Measurements from ENCODE around the gene CDC42BPB.

CDC42BPB gene, protein sequence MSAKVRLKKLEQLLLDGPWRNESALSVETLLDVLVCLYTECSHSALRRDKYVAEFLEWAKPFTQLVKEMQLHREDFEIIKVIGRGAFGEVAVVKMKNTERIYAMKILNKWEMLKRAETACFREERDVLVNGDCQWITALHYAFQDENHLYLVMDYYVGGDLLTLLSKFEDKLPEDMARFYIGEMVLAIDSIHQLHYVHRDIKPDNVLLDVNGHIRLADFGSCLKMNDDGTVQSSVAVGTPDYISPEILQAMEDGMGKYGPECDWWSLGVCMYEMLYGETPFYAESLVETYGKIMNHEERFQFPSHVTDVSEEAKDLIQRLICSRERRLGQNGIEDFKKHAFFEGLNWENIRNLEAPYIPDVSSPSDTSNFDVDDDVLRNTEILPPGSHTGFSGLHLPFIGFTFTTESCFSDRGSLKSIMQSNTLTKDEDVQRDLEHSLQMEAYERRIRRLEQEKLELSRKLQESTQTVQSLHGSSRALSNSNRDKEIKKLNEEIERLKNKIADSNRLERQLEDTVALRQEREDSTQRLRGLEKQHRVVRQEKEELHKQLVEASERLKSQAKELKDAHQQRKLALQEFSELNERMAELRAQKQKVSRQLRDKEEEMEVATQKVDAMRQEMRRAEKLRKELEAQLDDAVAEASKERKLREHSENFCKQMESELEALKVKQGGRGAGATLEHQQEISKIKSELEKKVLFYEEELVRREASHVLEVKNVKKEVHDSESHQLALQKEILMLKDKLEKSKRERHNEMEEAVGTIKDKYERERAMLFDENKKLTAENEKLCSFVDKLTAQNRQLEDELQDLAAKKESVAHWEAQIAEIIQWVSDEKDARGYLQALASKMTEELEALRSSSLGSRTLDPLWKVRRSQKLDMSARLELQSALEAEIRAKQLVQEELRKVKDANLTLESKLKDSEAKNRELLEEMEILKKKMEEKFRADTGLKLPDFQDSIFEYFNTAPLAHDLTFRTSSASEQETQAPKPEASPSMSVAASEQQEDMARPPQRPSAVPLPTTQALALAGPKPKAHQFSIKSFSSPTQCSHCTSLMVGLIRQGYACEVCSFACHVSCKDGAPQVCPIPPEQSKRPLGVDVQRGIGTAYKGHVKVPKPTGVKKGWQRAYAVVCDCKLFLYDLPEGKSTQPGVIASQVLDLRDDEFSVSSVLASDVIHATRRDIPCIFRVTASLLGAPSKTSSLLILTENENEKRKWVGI (N-terminal part only)

DNA sequence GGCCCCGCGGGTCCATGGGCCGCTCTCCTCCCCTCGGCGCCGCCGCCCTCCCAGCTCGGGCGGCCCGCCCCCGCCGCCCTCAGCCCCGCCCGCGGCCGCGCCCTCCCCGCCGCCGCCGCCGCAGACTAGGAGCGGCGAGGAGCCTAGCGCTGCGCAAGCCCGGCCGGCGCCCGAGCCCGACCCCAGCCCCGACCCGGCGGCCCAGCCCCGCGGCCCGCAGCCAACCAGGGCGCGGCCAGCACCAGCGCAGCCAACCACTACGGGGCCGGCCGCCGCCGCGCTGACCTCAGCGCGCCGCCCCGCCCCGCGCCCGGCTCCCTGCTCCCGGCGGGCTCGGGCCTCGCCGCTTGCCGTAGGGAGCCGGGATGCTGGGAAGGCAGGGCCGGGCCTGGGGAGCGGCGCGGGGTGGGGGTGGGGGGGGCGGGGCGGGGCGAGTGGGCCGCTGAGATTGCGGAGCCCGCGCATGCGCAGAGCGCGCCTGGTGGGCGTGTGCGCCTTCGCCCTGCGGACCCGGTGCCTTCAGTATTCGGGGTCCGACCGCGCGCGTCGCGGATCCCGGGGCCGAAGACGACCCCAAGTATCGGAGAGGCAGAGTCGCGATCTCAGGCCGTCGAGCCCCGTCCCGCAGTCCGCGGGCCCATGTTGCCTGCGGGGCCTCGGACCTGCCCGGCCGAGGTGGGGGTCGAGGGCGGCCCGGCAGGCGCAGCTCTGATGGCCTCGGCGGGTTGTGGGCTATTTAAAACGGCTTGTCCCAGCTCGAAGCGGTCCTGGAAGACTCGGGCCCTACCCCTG lies at the start of gene CDC42BPB:
CDC42BPB (minus strand) TSS at position 178 of the 792 bp plus-strand sequence. CDS start 376 bp downstream, outside the sequence.
- no peaks in the 10 kb centered on the region for H3K4me1 Mint-ChIP-seq (ENCODE audit: low read depth)
- H3K27ac Mint-ChIP-seq = no peak within 1 kb of the TSS
- H3K36me3 Mint-ChIP-seq (ENCODE audit: low read depth) = no peaks in the 10 kb centered on the region
- peaks cover 57% of the 10 kb centered on the region for H3K27me3 Mint-ChIP-seq (ENCODE audit: low read depth)
- DNase-seq (ENCODE audit: low spot score) = peak; percentile 51
- peak within 1 kb of the TSS; percentile 42 for H3K4me3 Mint-ChIP-seq
- no peaks in the 10 kb centered on the region for H3K9me3 Mint-ChIP-seq

DNA sequence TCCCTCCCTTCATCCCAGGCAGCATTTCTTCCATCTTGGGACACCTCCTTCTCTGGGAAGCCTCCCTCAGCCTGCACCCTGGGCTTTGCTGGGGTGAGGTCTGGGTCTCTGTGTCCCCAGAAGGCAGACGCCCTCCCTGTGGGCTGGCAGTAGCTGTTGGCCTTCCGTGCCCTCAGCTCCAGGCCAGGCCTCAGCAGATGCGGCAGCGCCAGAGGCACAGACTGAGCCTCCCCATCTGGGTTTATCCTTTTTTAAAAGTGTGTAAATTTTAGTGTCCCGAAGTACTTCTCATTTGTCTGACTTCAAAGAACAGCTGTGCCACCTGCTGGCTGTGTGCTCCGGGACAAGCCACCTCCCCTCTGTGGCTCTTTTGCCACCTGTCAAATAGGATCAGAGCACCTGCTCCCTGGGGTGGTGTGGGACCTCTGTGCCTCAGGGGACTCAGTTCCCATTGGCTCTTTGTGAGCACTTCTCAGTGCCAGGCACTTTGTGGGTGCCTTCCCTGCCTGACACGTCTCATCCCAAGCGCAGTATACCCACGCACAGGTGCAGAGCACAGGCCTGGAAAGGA lies 48.3 kb upstream of the CDC42BPB start:
- H3K36me3 Mint-ChIP-seq (ENCODE audit: low read depth) = no peaks in the 10 kb centered on the region
- DNase-seq (ENCODE audit: low spot score) = no peak
- H3K27ac Mint-ChIP-seq = no peak overlapping the region
- H3K9me3 Mint-ChIP-seq = no peaks in the 10 kb centered on the region
- peaks cover 4% of the 10 kb centered on the region for H3K4me1 Mint-ChIP-seq (ENCODE audit: low read depth)
- no peak overlapping the region for H3K4me3 Mint-ChIP-seq
- H3K27me3 Mint-ChIP-seq (ENCODE audit: low read depth) = peaks cover 34% of the 10 kb centered on the region

- H3K36me3 Mint-ChIP-seq (ENCODE audit: low read depth) = no peaks in the 10 kb centered on the region
- no peak overlapping the region for H3K27ac Mint-ChIP-seq
- peak; percentile 53 for DNase-seq (ENCODE audit: low spot score)
- no peaks in the 10 kb centered on the region for H3K9me3 Mint-ChIP-seq
- H3K4me1 Mint-ChIP-seq (ENCODE audit: low read depth) = peaks cover 4% of the 10 kb centered on the region
- peaks cover 33% of the 10 kb centered on the region for H3K27me3 Mint-ChIP-seq (ENCODE audit: low read depth)
- no peak overlapping the region for H3K4me3 Mint-ChIP-seq
Observed at GRCh38 chr14:103104654-103105452, 47.5 kb upstream of the CDC42BPB start.

- H3K36me3 Mint-ChIP-seq (ENCODE audit: low read depth) = no peaks in the 10 kb centered on the region
- H3K27ac Mint-ChIP-seq = no peak overlapping the region
- no peak overlapping the region for H3K4me3 Mint-ChIP-seq
- H3K4me1 Mint-ChIP-seq (ENCODE audit: low read depth) = peaks cover 4% of the 10 kb centered on the region
- H3K9me3 Mint-ChIP-seq = no peaks in the 10 kb centered on the region
- no peak for DNase-seq (ENCODE audit: low spot score)
- H3K27me3 Mint-ChIP-seq (ENCODE audit: low read depth) = peaks cover 33% of the 10 kb centered on the region
Observed at GRCh38 chr14:103104389-103104653, 47.0 kb upstream of the CDC42BPB start.

DNA sequence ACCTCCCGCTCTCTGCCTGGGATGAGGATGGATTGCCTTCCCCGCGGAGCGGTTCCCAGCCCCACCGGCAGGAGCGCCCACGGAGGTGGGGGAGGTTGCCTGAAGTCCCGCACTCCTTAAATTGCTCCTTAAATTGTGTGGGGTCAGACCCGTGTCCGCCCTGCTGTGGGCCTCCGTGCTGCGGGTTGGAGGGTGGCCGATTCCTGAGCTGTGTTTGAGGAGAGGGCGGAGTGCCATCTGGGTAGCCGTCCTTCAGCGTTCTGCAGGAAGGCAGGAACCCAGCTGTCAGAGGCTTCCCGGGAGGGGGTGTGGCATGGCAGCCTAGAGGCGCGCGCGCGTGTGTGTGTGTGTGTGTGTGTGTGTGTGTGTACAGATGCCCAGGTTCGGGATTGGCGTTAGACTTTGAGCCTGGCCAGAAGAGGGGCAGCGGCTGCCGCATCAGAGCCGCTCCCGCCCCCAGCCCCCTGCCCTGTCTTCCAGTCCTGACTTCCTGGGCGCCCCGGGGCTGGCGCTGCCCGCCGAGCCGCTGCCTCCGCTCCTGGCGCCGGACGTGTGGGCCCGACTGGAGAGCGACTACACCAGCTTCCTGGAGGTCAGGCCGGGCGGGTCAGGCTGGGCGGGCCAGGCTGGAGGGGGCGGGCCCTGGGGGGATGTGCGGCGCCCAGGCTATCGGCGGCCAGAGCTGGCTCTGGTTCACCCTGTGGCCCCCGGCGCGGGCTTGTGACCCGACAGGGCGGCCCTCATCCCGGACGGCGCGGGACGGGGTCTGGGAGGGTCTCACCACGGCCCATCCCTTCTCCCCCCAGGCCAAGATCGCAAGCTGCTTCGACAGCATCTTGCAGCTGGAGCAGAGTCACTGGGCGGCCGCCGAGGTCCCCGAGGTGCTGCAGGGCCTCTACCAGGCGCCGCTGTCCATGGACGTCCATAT lies 46.4 kb upstream of the CDC42BPB start:
- Mint-ChIP-seq H3K4me3 (no peak overlapping the region), H3K4me1 (ENCODE audit: low read depth) (peaks cover 4% of the 10 kb centered on the region), H3K27ac (no peak overlapping the region), H3K9me3 (no peaks in the 10 kb centered on the region), H3K27me3 (ENCODE audit: low read depth) (peaks cover 33% of the 10 kb centered on the region), H3K36me3 (ENCODE audit: low read depth) (no peaks in the 10 kb centered on the region)
- no peak for DNase-seq (ENCODE audit: low spot score)

DNA sequence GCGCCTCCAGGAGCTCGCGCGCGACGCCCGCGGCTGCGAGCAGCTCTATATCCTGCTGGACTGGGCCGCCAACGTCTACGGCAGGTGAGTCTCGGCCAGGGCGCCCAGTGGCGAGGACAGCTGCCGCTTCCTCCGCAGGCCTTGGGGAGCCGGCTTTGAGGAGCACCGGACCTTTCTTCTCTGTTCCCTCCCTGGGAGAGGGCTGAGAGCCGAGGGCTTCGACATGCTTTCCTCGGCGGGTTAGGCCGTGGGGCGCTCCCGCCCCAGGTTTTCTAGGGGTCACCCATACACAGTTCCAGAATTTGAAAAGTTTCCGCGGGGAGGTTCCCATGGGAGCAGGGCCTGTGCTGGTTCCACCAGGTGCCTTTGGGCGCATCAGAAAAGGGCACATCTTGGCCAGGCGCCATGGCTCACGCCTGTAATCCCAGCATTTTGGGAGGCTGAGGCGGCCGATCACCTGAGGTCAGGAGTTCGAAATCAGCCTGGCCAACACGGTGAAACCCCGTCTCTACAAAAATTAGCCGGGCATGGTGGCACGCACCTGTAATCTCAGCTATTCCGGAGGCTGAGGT lies 45.4 kb upstream of the CDC42BPB start:
- Mint-ChIP-seq H3K9me3 (no peaks in the 10 kb centered on the region), H3K27ac (no peak overlapping the region), H3K4me3 (no peak overlapping the region), H3K4me1 (ENCODE audit: low read depth) (peaks cover 4% of the 10 kb centered on the region), H3K36me3 (ENCODE audit: low read depth) (no peaks in the 10 kb centered on the region), H3K27me3 (ENCODE audit: low read depth) (peaks cover 33% of the 10 kb centered on the region)
- DNase-seq (ENCODE audit: low spot score) = no peak

DNA sequence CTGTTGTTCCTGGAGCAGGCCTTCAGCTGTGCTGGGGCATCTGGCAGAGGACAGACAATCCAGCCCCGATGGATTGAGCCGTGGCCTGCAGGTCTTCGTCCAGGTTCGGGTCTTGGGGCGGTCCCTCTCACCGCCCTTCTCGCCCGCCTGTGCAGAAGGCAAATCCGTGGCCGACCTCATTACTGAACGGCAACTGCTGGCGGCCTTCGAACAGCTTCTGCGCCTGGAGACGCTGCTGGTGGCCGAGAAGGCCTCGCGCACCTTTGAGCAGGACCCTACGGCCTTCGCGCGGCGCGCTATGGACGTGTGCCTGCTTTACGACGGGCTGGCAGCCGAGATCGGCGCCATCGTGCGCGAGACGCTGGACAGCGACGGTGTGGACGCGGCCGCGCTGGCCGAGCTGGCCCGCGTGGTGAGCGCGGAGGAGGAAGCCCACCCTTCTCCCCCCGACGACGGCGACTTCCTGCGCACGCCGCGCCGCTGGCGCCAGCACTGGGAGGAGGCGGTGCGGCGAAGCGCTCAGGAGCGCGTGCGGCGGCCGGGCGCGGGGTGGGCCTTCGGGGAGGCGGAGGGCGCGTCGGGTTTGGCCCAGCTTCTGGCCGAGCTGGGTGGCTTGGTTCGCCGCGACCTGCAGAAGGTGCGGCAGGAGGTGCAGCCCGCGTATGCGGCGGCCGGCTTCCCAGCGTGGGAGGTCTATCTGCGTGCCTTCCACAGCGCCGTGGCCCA lies 44.8 kb upstream of the CDC42BPB start:
- Mint-ChIP-seq H3K9me3 (no peaks in the 10 kb centered on the region), H3K27me3 (ENCODE audit: low read depth) (peaks cover 33% of the 10 kb centered on the region), H3K36me3 (ENCODE audit: low read depth) (no peaks in the 10 kb centered on the region), H3K4me1 (ENCODE audit: low read depth) (peaks cover 4% of the 10 kb centered on the region), H3K4me3 (no peak overlapping the region), H3K27ac (no peak overlapping the region)
- no peak for DNase-seq (ENCODE audit: low spot score)

DNA sequence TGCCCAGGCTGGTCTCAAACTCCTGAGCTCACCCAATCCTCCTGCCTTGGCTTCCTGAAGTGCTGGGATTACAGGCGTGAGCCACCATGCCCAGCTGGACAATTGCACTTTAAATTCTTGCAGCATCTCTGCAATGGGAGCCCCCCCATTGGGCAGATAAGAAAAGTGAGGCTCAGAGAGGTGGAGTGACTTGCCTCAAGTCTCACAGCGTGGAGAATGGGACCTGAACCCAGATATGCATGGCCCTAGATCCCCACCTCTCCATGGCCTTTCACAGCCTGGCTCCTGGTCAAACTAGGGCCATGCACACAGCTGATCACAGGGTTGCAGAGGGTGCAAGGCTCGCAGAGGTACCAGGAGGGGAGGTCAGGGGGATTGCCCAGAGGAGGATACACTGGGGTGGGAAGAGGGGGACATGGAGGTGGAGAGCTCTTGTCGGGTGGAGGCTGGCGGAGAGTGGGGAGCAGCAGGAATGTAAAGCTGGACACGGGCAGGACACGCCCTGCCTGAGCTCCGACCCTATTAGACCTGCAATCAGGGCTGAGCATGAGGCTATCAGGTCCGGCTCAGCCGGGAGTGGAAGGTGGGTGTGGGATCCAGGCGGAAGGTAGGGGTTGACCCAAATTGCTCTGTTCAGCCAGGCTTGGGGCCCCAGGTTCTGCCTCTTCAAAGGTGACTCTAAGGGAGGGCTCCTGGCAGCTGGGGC lies 44.1 kb upstream of the CDC42BPB start:
- Mint-ChIP-seq H3K36me3 (ENCODE audit: low read depth) (no peaks in the 10 kb centered on the region), H3K4me1 (ENCODE audit: low read depth) (peaks cover 4% of the 10 kb centered on the region), H3K9me3 (no peaks in the 10 kb centered on the region), H3K27ac (no peak overlapping the region), H3K27me3 (ENCODE audit: low read depth) (peaks cover 36% of the 10 kb centered on the region), H3K4me3 (no peak overlapping the region)
- DNase-seq (ENCODE audit: low spot score) = no peak

DNA sequence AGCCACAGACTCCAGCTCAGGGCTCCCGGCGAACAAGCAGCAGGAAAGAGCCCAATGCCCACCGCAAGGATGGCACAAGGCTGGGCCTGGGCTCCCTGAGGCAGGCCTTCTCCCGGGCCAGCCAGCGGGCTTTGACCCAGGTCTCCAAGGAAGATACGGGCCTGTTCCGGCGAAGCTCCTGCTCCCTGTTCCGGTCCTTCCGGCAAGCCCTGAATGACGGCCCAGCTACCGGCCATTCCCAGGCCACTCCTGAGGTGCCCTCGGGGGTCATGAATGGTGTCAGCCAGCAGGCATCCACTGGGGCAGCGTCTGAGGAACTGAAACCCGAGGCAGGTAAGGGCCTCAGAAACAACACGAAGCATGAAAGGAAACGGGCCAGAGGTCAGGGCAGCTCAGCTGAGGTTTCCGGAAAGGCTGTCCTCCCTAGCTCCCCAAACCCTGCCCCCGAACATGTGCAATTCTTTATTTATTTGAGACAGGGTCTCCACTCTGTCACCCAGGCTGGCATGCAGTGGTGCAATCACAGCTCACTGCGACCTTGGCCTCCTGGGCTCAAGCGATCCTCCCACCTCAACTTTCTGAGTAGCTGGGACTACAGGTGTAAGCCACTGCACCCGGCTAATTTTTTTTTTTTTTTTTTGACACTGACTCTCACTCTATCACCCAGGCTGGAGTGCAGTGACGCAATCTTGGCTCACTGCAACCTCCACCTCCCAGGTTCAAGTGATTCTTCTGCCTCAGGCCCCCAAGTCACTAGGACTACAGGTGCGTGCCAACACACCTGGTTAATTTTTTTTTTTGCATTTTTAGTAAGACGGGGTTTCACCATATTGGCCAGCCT lies 43.2 kb upstream of the CDC42BPB start:
- Mint-ChIP-seq H3K4me1 (ENCODE audit: low read depth) (peaks cover 4% of the 10 kb centered on the region), H3K9me3 (no peaks in the 10 kb centered on the region), H3K36me3 (ENCODE audit: low read depth) (no peaks in the 10 kb centered on the region), H3K4me3 (no peak overlapping the region), H3K27ac (no peak overlapping the region), H3K27me3 (ENCODE audit: low read depth) (peaks cover 33% of the 10 kb centered on the region)
- DNase-seq (ENCODE audit: low spot score) = no peak

GRCh38 chr14:103099733-103100280 lies 42.5 kb upstream of the CDC42BPB start:
- Mint-ChIP-seq H3K4me3 (no peak overlapping the region), H3K36me3 (ENCODE audit: low read depth) (no peaks in the 10 kb centered on the region), H3K27ac (no peak overlapping the region), H3K4me1 (ENCODE audit: low read depth) (no peaks in the 10 kb centered on the region), H3K27me3 (ENCODE audit: low read depth) (peaks cover 26% of the 10 kb centered on the region), H3K9me3 (no peaks in the 10 kb centered on the region)
- no peak for DNase-seq (ENCODE audit: low spot score)

All from T-helper 2 cell treated with Interferon-gamma antibody and Interleukin-4, amounts not matched to agents 5 μg/mL and 100 μg/mL, for 36 hours (primary cell).